ENCODE results near the gene PIP5K1B.

The PIP5K1B gene

GRCh38 chr9:68750255-68750654, 45.2 kb downstream of the PIP5K1B start:
- H3K36me3 ChIP-seq (ENCODE audit: insufficient read depth, low read length): no peaks in the 10 kb centered on the region
- no peaks in the 10 kb centered on the region for H3K79me2 ChIP-seq (ENCODE audit: control insufficient read depth, insufficient read depth, low read length, unreplicated experiment)
- H3K4me1 ChIP-seq (ENCODE audit: control insufficient read depth, insufficient read depth, low read length, unreplicated experiment): no peaks in the 10 kb centered on the region
- H2AFZ ChIP-seq (ENCODE audit: low read length, unreplicated experiment): no peak overlapping the region
- H3K27me3 ChIP-seq (ENCODE audit: insufficient read depth, low read length): peaks cover 39% of the 10 kb centered on the region
- H3K4me3 ChIP-seq (ENCODE audit: low read depth, low read length): no peak overlapping the region
- H3K27ac ChIP-seq (ENCODE audit: low read depth, low read length): no peak overlapping the region

GRCh38 chr9:68750786-68751185, 45.7 kb downstream of the PIP5K1B start:
- H3K27me3 ChIP-seq (ENCODE audit: insufficient read depth, low read length): peaks cover 34% of the 10 kb centered on the region
- no peaks in the 10 kb centered on the region for H3K79me2 ChIP-seq (ENCODE audit: control insufficient read depth, insufficient read depth, low read length, unreplicated experiment)
- H2AFZ ChIP-seq (ENCODE audit: low read length, unreplicated experiment): no peak overlapping the region
- no peak overlapping the region for H3K4me3 ChIP-seq (ENCODE audit: low read depth, low read length)
- no peak overlapping the region for H3K27ac ChIP-seq (ENCODE audit: low read depth, low read length)
- H3K36me3 ChIP-seq (ENCODE audit: insufficient read depth, low read length): no peaks in the 10 kb centered on the region
- H3K4me1 ChIP-seq (ENCODE audit: control insufficient read depth, insufficient read depth, low read length, unreplicated experiment): no peaks in the 10 kb centered on the region

- Histone ChIP-seq H2AFZ (ENCODE audit: low read length, unreplicated experiment) (no peak overlapping the region), H3K4me3 (ENCODE audit: low read depth, low read length) (no peak overlapping the region), H3K36me3 (ENCODE audit: insufficient read depth, low read length) (no peaks in the 10 kb centered on the region), H3K27me3 (ENCODE audit: insufficient read depth, low read length) (peaks cover 32% of the 10 kb centered on the region), H3K27ac (ENCODE audit: low read depth, low read length) (no peak overlapping the region), H3K79me2 (ENCODE audit: control insufficient read depth, insufficient read depth, low read length, unreplicated experiment) (no peaks in the 10 kb centered on the region), H3K4me1 (ENCODE audit: control insufficient read depth, insufficient read depth, low read length, unreplicated experiment) (no peaks in the 10 kb centered on the region)
Measured at GRCh38 chr9:68751556-68751955, 46.5 kb downstream of the PIP5K1B start.

- Histone ChIP-seq H2AFZ (ENCODE audit: low read length, unreplicated experiment) (no peak overlapping the region), H3K4me1 (ENCODE audit: control insufficient read depth, insufficient read depth, low read length, unreplicated experiment) (no peaks in the 10 kb centered on the region), H3K79me2 (ENCODE audit: control insufficient read depth, insufficient read depth, low read length, unreplicated experiment) (no peaks in the 10 kb centered on the region), H3K4me3 (ENCODE audit: low read depth, low read length) (no peak overlapping the region), H3K27me3 (ENCODE audit: insufficient read depth, low read length) (peaks cover 40% of the 10 kb centered on the region), H3K36me3 (ENCODE audit: insufficient read depth, low read length) (no peaks in the 10 kb centered on the region), H3K27ac (ENCODE audit: low read depth, low read length) (no peak overlapping the region)
Measured at GRCh38 chr9:68755051-68755450, 50.0 kb downstream of the PIP5K1B start.

GRCh38 chr9:68755752-68756151, 50.7 kb downstream of the PIP5K1B start:
- H3K36me3 ChIP-seq (ENCODE audit: insufficient read depth, low read length): no peaks in the 10 kb centered on the region
- no peaks in the 10 kb centered on the region for H3K4me1 ChIP-seq (ENCODE audit: control insufficient read depth, insufficient read depth, low read length, unreplicated experiment)
- H3K4me3 ChIP-seq (ENCODE audit: low read depth, low read length): no peak overlapping the region
- no peak overlapping the region for H3K27ac ChIP-seq (ENCODE audit: low read depth, low read length)
- no peaks in the 10 kb centered on the region for H3K79me2 ChIP-seq (ENCODE audit: control insufficient read depth, insufficient read depth, low read length, unreplicated experiment)
- no peak overlapping the region for H2AFZ ChIP-seq (ENCODE audit: low read length, unreplicated experiment)
- peaks cover 41% of the 10 kb centered on the region for H3K27me3 ChIP-seq (ENCODE audit: insufficient read depth, low read length)

- Histone ChIP-seq H3K4me1 (ENCODE audit: control insufficient read depth, insufficient read depth, low read length, unreplicated experiment) (no peaks in the 10 kb centered on the region), H3K79me2 (ENCODE audit: control insufficient read depth, insufficient read depth, low read length, unreplicated experiment) (no peaks in the 10 kb centered on the region), H3K27me3 (ENCODE audit: insufficient read depth, low read length) (peaks cover 59% of the 10 kb centered on the region), H3K27ac (ENCODE audit: low read depth, low read length) (no peak overlapping the region), H3K36me3 (ENCODE audit: insufficient read depth, low read length) (no peaks in the 10 kb centered on the region), H2AFZ (ENCODE audit: low read length, unreplicated experiment) (no peak overlapping the region), H3K4me3 (ENCODE audit: low read depth, low read length) (no peak overlapping the region)
Measured at GRCh38 chr9:68759981-68760673, 55.1 kb downstream of the PIP5K1B start.

GRCh38 chr9:68760674-68761333, 55.8 kb downstream of the PIP5K1B start:
- no peak overlapping the region for H2AFZ ChIP-seq (ENCODE audit: low read length, unreplicated experiment)
- H3K27ac ChIP-seq (ENCODE audit: low read depth, low read length): no peak overlapping the region
- peaks cover 59% of the 10 kb centered on the region for H3K27me3 ChIP-seq (ENCODE audit: insufficient read depth, low read length)

GRCh38 chr9:68762570-68762969, 57.5 kb downstream of the PIP5K1B start:
- no peaks in the 10 kb centered on the region for H3K4me1 ChIP-seq (ENCODE audit: control insufficient read depth, insufficient read depth, low read length, unreplicated experiment)
- peaks cover 56% of the 10 kb centered on the region for H3K27me3 ChIP-seq (ENCODE audit: insufficient read depth, low read length)
- no peak overlapping the region for H3K4me3 ChIP-seq (ENCODE audit: low read depth, low read length)
- no peak overlapping the region for H2AFZ ChIP-seq (ENCODE audit: low read length, unreplicated experiment)
- no peaks in the 10 kb centered on the region for H3K79me2 ChIP-seq (ENCODE audit: control insufficient read depth, insufficient read depth, low read length, unreplicated experiment)
- H3K27ac ChIP-seq (ENCODE audit: low read depth, low read length): no peak overlapping the region
- H3K36me3 ChIP-seq (ENCODE audit: insufficient read depth, low read length): no peaks in the 10 kb centered on the region

More at GRCh38 chr9:68760674-68761333, 55.8 kb downstream of the PIP5K1B start:
- H3K36me3 ChIP-seq (ENCODE audit: insufficient read depth, low read length): no peaks in the 10 kb centered on the region
- no peak overlapping the region for H3K4me3 ChIP-seq (ENCODE audit: low read depth, low read length)
- no peaks in the 10 kb centered on the region for H3K79me2 ChIP-seq (ENCODE audit: control insufficient read depth, insufficient read depth, low read length, unreplicated experiment)
- H3K4me1 ChIP-seq (ENCODE audit: control insufficient read depth, insufficient read depth, low read length, unreplicated experiment): no peaks in the 10 kb centered on the region

- Histone ChIP-seq H3K4me3 (ENCODE audit: low read depth, low read length) (no peak overlapping the region), H3K4me1 (ENCODE audit: control insufficient read depth, insufficient read depth, low read length, unreplicated experiment) (no peaks in the 10 kb centered on the region), H3K27me3 (ENCODE audit: insufficient read depth, low read length) (peaks cover 53% of the 10 kb centered on the region), H2AFZ (ENCODE audit: low read length, unreplicated experiment) (no peak overlapping the region), H3K36me3 (ENCODE audit: insufficient read depth, low read length) (no peaks in the 10 kb centered on the region), H3K79me2 (ENCODE audit: control insufficient read depth, insufficient read depth, low read length, unreplicated experiment) (no peaks in the 10 kb centered on the region), H3K27ac (ENCODE audit: low read depth, low read length) (no peak overlapping the region)
Measured at GRCh38 chr9:68763104-68763503, 58.1 kb downstream of the PIP5K1B start.

GRCh38 chr9:68768619-68769018, 63.6 kb downstream of the PIP5K1B start:
- no peak overlapping the region for H2AFZ ChIP-seq (ENCODE audit: low read length, unreplicated experiment)
- no peak overlapping the region for H3K4me3 ChIP-seq (ENCODE audit: low read depth, low read length)
- H3K79me2 ChIP-seq (ENCODE audit: control insufficient read depth, insufficient read depth, low read length, unreplicated experiment): no peaks in the 10 kb centered on the region
- no peaks in the 10 kb centered on the region for H3K4me1 ChIP-seq (ENCODE audit: control insufficient read depth, insufficient read depth, low read length, unreplicated experiment)
- no peak overlapping the region for H3K27ac ChIP-seq (ENCODE audit: low read depth, low read length)
- no peaks in the 10 kb centered on the region for H3K36me3 ChIP-seq (ENCODE audit: insufficient read depth, low read length)
- peaks cover 63% of the 10 kb centered on the region for H3K27me3 ChIP-seq (ENCODE audit: insufficient read depth, low read length)

- Histone ChIP-seq H3K79me2 (ENCODE audit: control insufficient read depth, insufficient read depth, low read length, unreplicated experiment) (no peaks in the 10 kb centered on the region), H3K4me3 (ENCODE audit: low read depth, low read length) (no peak overlapping the region), H3K27me3 (ENCODE audit: insufficient read depth, low read length) (peaks cover 67% of the 10 kb centered on the region), H2AFZ (ENCODE audit: low read length, unreplicated experiment) (no peak overlapping the region), H3K36me3 (ENCODE audit: insufficient read depth, low read length) (no peaks in the 10 kb centered on the region), H3K4me1 (ENCODE audit: control insufficient read depth, insufficient read depth, low read length, unreplicated experiment) (no peaks in the 10 kb centered on the region), H3K27ac (ENCODE audit: low read depth, low read length) (no peak overlapping the region)
Measured at GRCh38 chr9:68769852-68770251, 64.8 kb downstream of the PIP5K1B start.

Measured in ACC112 (cell line).